Calu3 (cell line): ENCODE measurements around the gene SPIRE1. TPM values are rescaled to one million over a fixed set of nuclear protein-coding genes. Genes with fewer than 3 reads are reported as not detected.

Source experiments
- BruUV-seq: library from RNA; stranded (reverse); fragments of 400-500 nt; replicated peaks from 2 replicates; lab custom pipeline; 2021; lab: Mats Ljungman, UMichigan
- CTCF ChIA-PET: fragments of 300-600 bp; sonication (Branson Sonifier 250); formaldehyde crosslinking; loops from one replicate; lab custom pipeline; 2022; ENCODE audit warnings: antibody characterized with exemption; lab: Charles Lee
- DNase-seq: peaks from one replicate; pipeline ENCODE4 v3.0.0; 2022
- H3K27ac Mint-ChIP-seq: one replicate; pipeline ENCODE4 v1.8.0; 2022; ENCODE audit warnings: mixed read lengths; ENCODE audit not compliant: unreplicated experiment
- H3K27me3 Mint-ChIP-seq: one replicate; pipeline ENCODE4 v1.8.0; 2022; ENCODE audit warnings: mixed read lengths; ENCODE audit not compliant: unreplicated experiment
- H3K36me3 Mint-ChIP-seq: one replicate; pipeline ENCODE4 v1.8.0; 2022; ENCODE audit warnings: mild to moderate bottlenecking, moderate library complexity, mixed read lengths; ENCODE audit not compliant: insufficient read depth, unreplicated experiment
- H3K4me1 Mint-ChIP-seq: one replicate; pipeline ENCODE4 v1.8.0; 2022; ENCODE audit warnings: mild to moderate bottlenecking, low read depth, mixed read lengths; ENCODE audit not compliant: unreplicated experiment
- H3K4me3 Mint-ChIP-seq: one replicate; pipeline ENCODE4 v1.8.0; 2022; ENCODE audit warnings: mild to moderate bottlenecking, low read depth, moderate library complexity, mixed read lengths; ENCODE audit not compliant: unreplicated experiment
- H3K9me3 Mint-ChIP-seq: one replicate; pipeline ENCODE4 v1.8.0; 2022; ENCODE audit warnings: low read depth, mixed read lengths; ENCODE audit not compliant: unreplicated experiment
- CTCF ChIP-seq: fragments of 200-600 bp; IDR thresholded peaks from one replicate; pipeline ENCODE4 v1.8.0; 2022; ENCODE audit warnings: antibody characterized with exemption; ENCODE audit not compliant: unreplicated experiment
- intact Hi-C: fragments of 100-400 bp; cut with micrococcal nuclease; formaldehyde crosslinking; loops from one replicate; pipeline ENCODE4 v1.10.0; 2022; ENCODE audit not compliant: unreplicated experiment
- total RNA-seq: library from RNA; stranded (reverse); gene quantifications from 2 replicates; pipeline ENCODE4 v1.2.3, GENCODE V29; 2022

SPIRE1 gene
- total RNA-seq, 1 experiment from 2014 or later: 98.6 TPM

GRCh38 chr18:12452784-12453183 lies 205.1 kb downstream of the SPIRE1 start:
- TF ChIP-seq CTCF: no peak
- H3K4me1 Mint-ChIP-seq: no peaks in the 10 kb centered on the region
- intact Hi-C loops: loop anchor here (5.0 kb wide), 1 partner anchor 60 kb away; no protein-coding TSS in a partner anchor
- no peak overlapping the region for H3K27ac Mint-ChIP-seq
- H3K36me3 Mint-ChIP-seq: peaks cover 60% of the 10 kb centered on the region
- no TSS peak for BruUV-seq
- no peak overlapping the region for H3K4me3 Mint-ChIP-seq
- no peaks in the 10 kb centered on the region for H3K9me3 Mint-ChIP-seq
- no peak for DNase-seq
- no peaks in the 10 kb centered on the region for H3K27me3 Mint-ChIP-seq
- CTCF ChIA-PET: interaction anchor here (0.7 kb wide), 1 partner anchor 10 kb away, joined by 3 read pairs; no protein-coding TSS in a partner anchor

GRCh38 chr18:12451428-12451827 lies 206.5 kb downstream of the SPIRE1 start:
- CTCF ChIA-PET: interaction anchor here (0.7 to 1.2 kb wide), 2 partner anchors 8 to 52 kb away, joined by 3 read pairs; no protein-coding TSS in a partner anchor
- TF ChIP-seq CTCF: no peak
- Mint-ChIP-seq H3K4me3 (no peak overlapping the region), H3K4me1 (no peaks in the 10 kb centered on the region), H3K27ac (no peak overlapping the region), H3K27me3 (no peaks in the 10 kb centered on the region), H3K9me3 (no peaks in the 10 kb centered on the region), H3K36me3 (peaks cover 46% of the 10 kb centered on the region)
- DNase-seq: no peak
- no TSS peak for BruUV-seq
- intact Hi-C loops: loop anchor here (5.0 kb wide), 1 partner anchor 59 kb away; no protein-coding TSS in a partner anchor

GRCh38 chr18:12449051-12449785 lies 208.7 kb downstream of the SPIRE1 start:
- peaks cover 58% of the 10 kb centered on the region for H3K36me3 Mint-ChIP-seq
- H3K9me3 Mint-ChIP-seq: no peaks in the 10 kb centered on the region
- no peak for DNase-seq
- no peak overlapping the region for H3K4me3 Mint-ChIP-seq
- no peak overlapping the region for H3K27ac Mint-ChIP-seq
- intact Hi-C loops: no loop called here
- no peaks in the 10 kb centered on the region for H3K4me1 Mint-ChIP-seq
- CTCF ChIA-PET: interaction anchor here (0.6 kb wide), 1 partner anchor 8 kb away, joined by 3 read pairs; no protein-coding TSS in a partner anchor
- TF ChIP-seq CTCF: no peak
- no peaks in the 10 kb centered on the region for H3K27me3 Mint-ChIP-seq
- no TSS peak for BruUV-seq

- TF ChIP-seq CTCF: no peak
- BruUV-seq: no TSS peak
- H3K9me3 Mint-ChIP-seq: no peaks in the 10 kb centered on the region
- no peak overlapping the region for H3K4me3 Mint-ChIP-seq
- H3K36me3 Mint-ChIP-seq: peaks cover 43% of the 10 kb centered on the region
- intact Hi-C loops: no loop called here
- no peak overlapping the region for H3K27ac Mint-ChIP-seq
- no peaks in the 10 kb centered on the region for H3K27me3 Mint-ChIP-seq
- CTCF ChIA-PET: no interaction called here
- H3K4me1 Mint-ChIP-seq: no peaks in the 10 kb centered on the region
- DNase-seq: no peak
Observed at GRCh38 chr18:12445554-12445953, 212.4 kb downstream of the SPIRE1 start.
